ENCODE measurements around the gene NKD1.

The NKD1 gene

GRCh38 chr16:50624449-50624970 lies 76.3 kb downstream of the NKD1 start:
- Histone ChIP-seq H2BK12ac (ENCODE audit: low read length in 2 of 2) (no peak overlapping the region), H3K9ac (ENCODE audit: low read length) (no peak overlapping the region), H3K4me2 (ENCODE audit: low read length, poor library complexity, severe bottlenecking) (no peak overlapping the region), H3K14ac (ENCODE audit: low read length in 2 of 2) (no peak overlapping the region), H4K91ac (ENCODE audit: low read length) (no peak overlapping the region), H2BK15ac (ENCODE audit: low read depth, poor library complexity, severe bottlenecking) (no peak overlapping the region), H3K18ac (ENCODE audit: low read depth in 1 of 2, low read length in 2 of 2) (no peak overlapping the region), H3K27ac (ENCODE audit: low read length, poor library complexity, severe bottlenecking) (no peak overlapping the region), H3K23ac (ENCODE audit: low read length in 2 of 2) (no peak overlapping the region), H3K4ac (ENCODE audit: low read depth in 1 of 2, low read length in 2 of 2) (no peak overlapping the region), H3K9me3 (ENCODE audit: control insufficient read depth, low read length) (no peaks in the 10 kb centered on the region), H4K8ac (ENCODE audit: low read length) (no peak overlapping the region), H2BK120ac (ENCODE audit: low read depth, low read length) (no peak overlapping the region), H2AK5ac (ENCODE audit: low read length, severe bottlenecking) (no peak overlapping the region), H3K4me1 (ENCODE audit: control insufficient read depth, insufficient read depth, low read depth, low read length) (no peaks in the 10 kb centered on the region), H3K79me1 (replicated peaks; ENCODE audit: low read length, poor library complexity, severe bottlenecking) (no peaks in the 10 kb centered on the region), H3K36me3 (ENCODE audit: control insufficient read depth in 1 of 2, insufficient read depth in 2 of 2, low read depth in 1 of 2, low read length in 2 of 2) (no peaks in the 10 kb centered on the region), H2AFZ (ENCODE audit: low read depth, low read length) (no peak overlapping the region), H3K4me3 (ENCODE audit: insufficient read depth in 1 of 2, low read depth in 1 of 2, low read length in 2 of 2) (no peak overlapping the region), H2BK5ac (ENCODE audit: low read depth, low read length, poor library complexity, severe bottlenecking) (no peak overlapping the region), H3K27me3 (ENCODE audit: control insufficient read depth in 1 of 2, insufficient read depth in 1 of 2, low read length in 2 of 2) (peaks cover 8 to 39% of the 10 kb centered on the region in 2 experiments)
- no peak for DNase-seq
- 77% methylated on average over 8 of the region's 8 CpGs for WGBS

GRCh38 chr16:50625374-50625773 lies 77.2 kb downstream of the NKD1 start:
- H3K18ac ChIP-seq (ENCODE audit: low read depth in 1 of 2, low read length in 2 of 2) = no peak overlapping the region
- H3K27ac ChIP-seq (ENCODE audit: low read length, poor library complexity, severe bottlenecking) = no peak overlapping the region
- H2AK5ac ChIP-seq (ENCODE audit: low read length, severe bottlenecking) = no peak overlapping the region
- no peaks in the 10 kb centered on the region for H3K36me3 ChIP-seq (ENCODE audit: control insufficient read depth in 1 of 2, insufficient read depth in 2 of 2, low read depth in 1 of 2, low read length in 2 of 2)
- H2BK120ac ChIP-seq (ENCODE audit: low read depth, low read length) = no peak overlapping the region
- no peak overlapping the region for H3K14ac ChIP-seq (ENCODE audit: low read length in 2 of 2)
- H3K9me3 ChIP-seq (ENCODE audit: control insufficient read depth, low read length) = no peaks in the 10 kb centered on the region
- H2BK12ac ChIP-seq (ENCODE audit: low read length in 2 of 2) = no peak overlapping the region
- H2BK15ac ChIP-seq (ENCODE audit: low read depth, poor library complexity, severe bottlenecking) = no peak overlapping the region
- no peak for DNase-seq
- H2AFZ ChIP-seq (ENCODE audit: low read depth, low read length) = no peak overlapping the region
- H3K27me3 ChIP-seq (ENCODE audit: control insufficient read depth in 1 of 2, insufficient read depth in 1 of 2, low read length in 2 of 2) = peaks cover 8 to 38% of the 10 kb centered on the region in 2 experiments
- H3K4me2 ChIP-seq (ENCODE audit: low read length, poor library complexity, severe bottlenecking) = no peak overlapping the region
- H3K4ac ChIP-seq (ENCODE audit: low read depth in 1 of 2, low read length in 2 of 2) = no peak overlapping the region
- no peak overlapping the region for H2BK5ac ChIP-seq (ENCODE audit: low read depth, low read length, poor library complexity, severe bottlenecking)
- no peak overlapping the region for H3K9ac ChIP-seq (ENCODE audit: low read length)
- H4K91ac ChIP-seq (ENCODE audit: low read length) = no peak overlapping the region
- 91% methylated on average over 10 of the region's 12 CpGs for whole genome bisulfite sequencing
- no peaks in the 10 kb centered on the region for H3K4me1 ChIP-seq (ENCODE audit: control insufficient read depth, insufficient read depth, low read depth, low read length)
- H4K8ac ChIP-seq (ENCODE audit: low read length) = no peak overlapping the region
- no peaks in the 10 kb centered on the region for H3K79me1 ChIP-seq (replicated peaks; ENCODE audit: low read length, poor library complexity, severe bottlenecking)
- H3K23ac ChIP-seq (ENCODE audit: low read length in 2 of 2) = no peak overlapping the region
- no peak overlapping the region for H3K4me3 ChIP-seq (ENCODE audit: insufficient read depth in 1 of 2, low read depth in 1 of 2, low read length in 2 of 2)

DNA sequence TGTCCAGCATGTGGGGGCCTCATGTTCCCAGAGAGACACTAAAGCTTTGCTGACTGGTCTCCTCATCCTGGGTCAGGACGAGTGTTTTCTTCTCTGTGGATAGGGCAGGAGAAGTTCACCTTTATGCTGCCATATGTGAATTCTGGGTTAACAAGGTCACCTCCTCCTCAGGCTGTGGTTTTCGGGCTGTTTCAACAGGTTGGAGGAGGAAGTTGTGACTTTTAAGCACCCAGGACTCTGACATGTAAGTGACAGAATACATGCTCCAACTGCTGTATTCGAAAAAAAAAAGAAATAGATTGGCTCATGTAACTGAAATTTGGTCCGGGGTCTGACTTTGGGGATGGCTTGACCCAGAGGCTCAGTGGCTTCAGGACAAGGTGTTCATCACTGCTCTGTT lies 78.7 kb downstream of the NKD1 start:
- no peak overlapping the region for H3K4ac ChIP-seq (ENCODE audit: low read depth in 1 of 2, low read length in 2 of 2)
- H2BK12ac ChIP-seq (ENCODE audit: low read length in 2 of 2) = no peak overlapping the region
- no peak for DNase-seq
- peaks cover 12 to 45% of the 10 kb centered on the region in 2 experiments for H3K27me3 ChIP-seq (ENCODE audit: control insufficient read depth in 1 of 2, insufficient read depth in 1 of 2, low read length in 2 of 2)
- no peak overlapping the region for H2AK5ac ChIP-seq (ENCODE audit: low read length, severe bottlenecking)
- 51% methylated on average over 4 of the region's 4 CpGs for WGBS
- H3K4me2 ChIP-seq (ENCODE audit: low read length, poor library complexity, severe bottlenecking) = no peak overlapping the region
- H3K4me3 ChIP-seq (ENCODE audit: insufficient read depth in 1 of 2, low read depth in 1 of 2, low read length in 2 of 2) = no peak overlapping the region
- no peak overlapping the region for H2BK120ac ChIP-seq (ENCODE audit: low read depth, low read length)
- H3K9ac ChIP-seq (ENCODE audit: low read length) = no peak overlapping the region
- no peak overlapping the region for H3K23ac ChIP-seq (ENCODE audit: low read length in 2 of 2)
- H3K18ac ChIP-seq (ENCODE audit: low read depth in 1 of 2, low read length in 2 of 2) = no peak overlapping the region
- H3K14ac ChIP-seq (ENCODE audit: low read length in 2 of 2) = no peak overlapping the region
- no peak overlapping the region for H2BK5ac ChIP-seq (ENCODE audit: low read depth, low read length, poor library complexity, severe bottlenecking)
- no peak overlapping the region for H3K27ac ChIP-seq (ENCODE audit: low read length, poor library complexity, severe bottlenecking)
- H3K9me3 ChIP-seq (ENCODE audit: control insufficient read depth, low read length) = no peaks in the 10 kb centered on the region
- H3K36me3 ChIP-seq (ENCODE audit: control insufficient read depth in 1 of 2, insufficient read depth in 2 of 2, low read depth in 1 of 2, low read length in 2 of 2) = no peaks in the 10 kb centered on the region
- H2AFZ ChIP-seq (ENCODE audit: low read depth, low read length) = no peak overlapping the region
- H4K91ac ChIP-seq (ENCODE audit: low read length) = no peak overlapping the region
- no peak overlapping the region for H2BK15ac ChIP-seq (ENCODE audit: low read depth, poor library complexity, severe bottlenecking)
- no peaks in the 10 kb centered on the region for H3K4me1 ChIP-seq (ENCODE audit: control insufficient read depth, insufficient read depth, low read depth, low read length)
- H4K8ac ChIP-seq (ENCODE audit: low read length) = no peak overlapping the region
- no peaks in the 10 kb centered on the region for H3K79me1 ChIP-seq (replicated peaks; ENCODE audit: low read length, poor library complexity, severe bottlenecking)

- Histone ChIP-seq H2BK5ac (ENCODE audit: low read depth, low read length, poor library complexity, severe bottlenecking) (no peak overlapping the region), H3K9me3 (ENCODE audit: control insufficient read depth, low read length) (no peaks in the 10 kb centered on the region), H2BK15ac (ENCODE audit: low read depth, poor library complexity, severe bottlenecking) (no peak overlapping the region), H2AFZ (ENCODE audit: low read depth, low read length) (no peak overlapping the region), H3K4ac (ENCODE audit: low read depth in 1 of 2, low read length in 2 of 2) (no peak overlapping the region), H3K18ac (ENCODE audit: low read depth in 1 of 2, low read length in 2 of 2) (no peak overlapping the region), H4K8ac (ENCODE audit: low read length) (no peak overlapping the region), H3K36me3 (ENCODE audit: control insufficient read depth in 1 of 2, insufficient read depth in 2 of 2, low read depth in 1 of 2, low read length in 2 of 2) (no peaks in the 10 kb centered on the region), H2AK5ac (ENCODE audit: low read length, severe bottlenecking) (no peak overlapping the region), H3K23ac (ENCODE audit: low read length in 2 of 2) (no peak overlapping the region), H4K91ac (ENCODE audit: low read length) (no peak overlapping the region), H3K4me3 (ENCODE audit: insufficient read depth in 1 of 2, low read depth in 1 of 2, low read length in 2 of 2) (no peak overlapping the region), H3K4me1 (ENCODE audit: control insufficient read depth, insufficient read depth, low read depth, low read length) (no peaks in the 10 kb centered on the region), H2BK12ac (ENCODE audit: low read length in 2 of 2) (no peak overlapping the region), H3K9ac (ENCODE audit: low read length) (no peak overlapping the region), H3K27me3 (ENCODE audit: control insufficient read depth in 1 of 2, insufficient read depth in 1 of 2, low read length in 2 of 2) (peaks cover 12 to 45% of the 10 kb centered on the region in 2 experiments), H3K79me1 (replicated peaks; ENCODE audit: low read length, poor library complexity, severe bottlenecking) (no peaks in the 10 kb centered on the region), H2BK120ac (ENCODE audit: low read depth, low read length) (no peak overlapping the region), H3K27ac (ENCODE audit: low read length, poor library complexity, severe bottlenecking) (no peak overlapping the region), H3K4me2 (ENCODE audit: low read length, poor library complexity, severe bottlenecking) (no peak overlapping the region), H3K14ac (ENCODE audit: low read length in 2 of 2) (no peak overlapping the region)
- no peak for DNase-seq
- 69% methylated on average over 9 of the region's 10 CpGs for WGBS
Observed at GRCh38 chr16:50627419-50627818, 79.2 kb downstream of the NKD1 start.

Measured in mesenchymal stem cell (in vitro differentiated cells and primary cell).